ENCODE measurements around the gene NOTCH1.

NOTCH1 gene

GRCh38 chr9:136482793-136483588 lies 62.9 kb downstream of the NOTCH1 start, which contains the start of gene SEC16A (continued):
- TF ChIP-seq REST (tag by site-specific recombination; IDR thresholded peaks at IDR 0.05) (no peak), ZNF843 (tag by site-specific recombination; IDR thresholded peaks at IDR 0.05) (no peak), ZNF654 (tag by site-specific recombination; IDR thresholded peaks at IDR 0.05; ENCODE audit: low read depth) (no peak), OSR2 (tag by site-specific recombination; IDR thresholded peaks at IDR 0.05) (peak; percentile 26; the same call in 1 of the 2 replicates)

GRCh38 chr9:136482046-136482792 lies 63.6 kb downstream of the NOTCH1 start:
- H3K4me1 ChIP-seq (ENCODE audit: control insufficient read depth, insufficient read depth, low read length) = no peaks in the 10 kb centered on the region; the same call in 1 of the 2 replicates
- peak; percentile 80 for TF ChIP-seq ZNF335 (tag by site-specific recombination; conservative IDR thresholded peaks at IDR 0.05)
- TF ChIP-seq ZNF561 (tag by site-specific recombination; IDR thresholded peaks at IDR 0.05; ENCODE audit: borderline replicate concordance) = no peak
- TF ChIP-seq ZBTB48 (tag by site-specific recombination; IDR thresholded peaks at IDR 0.05) = no peak
- peak; percentile 24; the same call in 1 of the 2 replicates for TF ChIP-seq ZBTB20 (tag by site-specific recombination; IDR thresholded peaks at IDR 0.05)
- peak; percentile 75 for TF ChIP-seq ZNF600 (tag by site-specific recombination; IDR thresholded peaks at IDR 0.05)
- no peaks in the 10 kb centered on the region for H3K9me3 ChIP-seq (ENCODE audit: control insufficient read depth, insufficient read depth, low read depth, low read length)
- peaks cover 0 to 24% of the 10 kb centered on the region in 2 experiments; a peak in 2 of 3 replicates for H3K36me3 ChIP-seq (ENCODE audit: control insufficient read depth in 2 of 2, insufficient read depth in 1 of 2, low read length in 2 of 2)
- POLR2A ChIA-PET = interaction anchor here (2.1 kb wide), 1 partner anchor 204 kb away, joined by 5 read pairs; the partner anchor contains the start of gene AGPAT2
- peak overlapping the region; percentile 82 for H3K4me3 ChIP-seq (ENCODE audit: low read depth, low read length)
- CTCF ChIA-PET = no interaction called here
- peak overlapping the region; percentile 84 for H3K27ac ChIP-seq (ENCODE audit: extremely low read depth, low read depth, low read length)

GRCh38 chr9:136481558-136481957 lies 64.3 kb downstream of the NOTCH1 start:
- H3K4me3 ChIP-seq (ENCODE audit: low read depth, low read length) = peak overlapping the region; percentile 82
- no peaks in the 10 kb centered on the region for H3K9me3 ChIP-seq (ENCODE audit: control insufficient read depth, insufficient read depth, low read depth, low read length)
- POLR2A ChIA-PET = interaction anchor here (0.6 kb wide), 1 partner anchor 228 kb away, joined by 3 read pairs; no protein-coding TSS in a partner anchor
- H3K36me3 ChIP-seq (ENCODE audit: control insufficient read depth in 2 of 2, insufficient read depth in 1 of 2, low read length in 2 of 2) = peaks cover 0 to 31% of the 10 kb centered on the region in 2 experiments; a peak in 2 of 3 replicates
- CTCF ChIA-PET = no interaction called here
- H3K27ac ChIP-seq (ENCODE audit: extremely low read depth, low read depth, low read length) = no peak overlapping the region
- no peaks in the 10 kb centered on the region; the same call in 1 of the 2 replicates for H3K4me1 ChIP-seq (ENCODE audit: control insufficient read depth, insufficient read depth, low read length)
- TF ChIP-seq ZNF645 (tag by site-specific recombination; IDR thresholded peaks at IDR 0.05) (no peak), ZNF394 (tag by site-specific recombination; IDR thresholded peaks at IDR 0.05; ENCODE audit: borderline replicate concordance) (no peak), WT1 (tag by site-specific recombination; IDR thresholded peaks at IDR 0.05) (no peak), ZNF837 (tag by site-specific recombination; IDR thresholded peaks at IDR 0.05) (no peak), ZSCAN16 (tag by site-specific recombination; IDR thresholded peaks at IDR 0.05) (no peak), ZNF416 (tag by site-specific recombination; IDR thresholded peaks at IDR 0.05) (no peak), ZBTB10 (tag by site-specific recombination; IDR thresholded peaks at IDR 0.05) (no peak), EGR2 (tag by site-specific recombination; IDR thresholded peaks at IDR 0.05; ENCODE audit: low read depth) (no peak), PBX3 (CRISPR knock-in tag; IDR thresholded peaks at IDR 0.05) (no peak), ZSCAN18 (tag by site-specific recombination; IDR thresholded peaks at IDR 0.05) (no peak), ZNF610 (tag by site-specific recombination; IDR thresholded peaks at IDR 0.05; ENCODE audit: borderline replicate concordance) (no peak), ZXDB (tag by site-specific recombination; IDR thresholded peaks at IDR 0.05) (no peak)
